ENCODE data around the gene ARHGAP4. TPM values are rescaled to one million over a fixed set of nuclear protein-coding genes. Genes with fewer than 3 reads are reported as not detected.

Gene ARHGAP4
- total and polyA plus RNA-seq, 10 of the 15 experiments (the other 5 are each of a cell fraction or from before 2014, with no cell fraction given), result 0.71 to 120 (median 44.3) TPM

DNA sequence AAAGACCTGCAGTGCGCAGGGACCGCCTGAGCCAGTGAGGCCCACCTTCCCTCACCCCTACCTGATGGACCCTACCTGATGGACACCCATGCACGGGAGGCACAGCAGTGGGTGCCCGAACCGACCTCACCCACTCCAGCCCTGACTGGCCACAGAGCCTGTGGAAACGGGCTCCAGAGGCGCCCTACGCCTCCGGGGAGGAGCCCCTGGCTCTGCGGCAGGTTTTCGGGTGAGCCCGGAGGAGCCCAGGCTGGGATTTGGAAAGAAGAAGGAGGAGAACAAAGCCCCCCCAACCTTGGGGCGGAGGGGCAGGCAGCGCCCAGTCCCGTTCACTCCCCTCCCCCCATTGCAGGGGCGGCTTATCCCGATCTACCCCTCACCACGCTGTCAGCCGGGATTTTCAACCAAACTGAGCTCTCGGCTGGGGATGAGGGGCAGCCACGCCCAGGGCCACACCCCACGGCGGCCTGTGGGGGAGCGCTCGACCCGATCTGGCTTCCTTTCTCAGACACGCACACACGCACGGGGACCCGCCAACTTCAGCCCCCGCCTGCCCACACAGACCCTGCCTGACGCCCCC is 40.8 kb downstream of the ARHGAP4 start (continued):
- TF ChIP-seq SREBF1 (IDR thresholded peaks at IDR 0.05; ENCODE audit: low read length), result no peak
- no peak for TF ChIP-seq DPF2 (IDR thresholded peaks at IDR 0.05)
- TF ChIP-seq RAD51 (IDR thresholded peaks at IDR 0.05), result no peak
- no peak for TF ChIP-seq EZH2 (IDR thresholded peaks at IDR 0.05; ENCODE audit: borderline replicate concordance, control insufficient read depth, low read depth, low read length)
- no peak for TF ChIP-seq HDAC2 (IDR thresholded peaks at IDR 0.05)
- TF ChIP-seq MXI1 (IDR thresholded peaks at IDR 0.05; ENCODE audit: low read depth, low read length), result no peak
- TF ChIP-seq, protein P1, sequence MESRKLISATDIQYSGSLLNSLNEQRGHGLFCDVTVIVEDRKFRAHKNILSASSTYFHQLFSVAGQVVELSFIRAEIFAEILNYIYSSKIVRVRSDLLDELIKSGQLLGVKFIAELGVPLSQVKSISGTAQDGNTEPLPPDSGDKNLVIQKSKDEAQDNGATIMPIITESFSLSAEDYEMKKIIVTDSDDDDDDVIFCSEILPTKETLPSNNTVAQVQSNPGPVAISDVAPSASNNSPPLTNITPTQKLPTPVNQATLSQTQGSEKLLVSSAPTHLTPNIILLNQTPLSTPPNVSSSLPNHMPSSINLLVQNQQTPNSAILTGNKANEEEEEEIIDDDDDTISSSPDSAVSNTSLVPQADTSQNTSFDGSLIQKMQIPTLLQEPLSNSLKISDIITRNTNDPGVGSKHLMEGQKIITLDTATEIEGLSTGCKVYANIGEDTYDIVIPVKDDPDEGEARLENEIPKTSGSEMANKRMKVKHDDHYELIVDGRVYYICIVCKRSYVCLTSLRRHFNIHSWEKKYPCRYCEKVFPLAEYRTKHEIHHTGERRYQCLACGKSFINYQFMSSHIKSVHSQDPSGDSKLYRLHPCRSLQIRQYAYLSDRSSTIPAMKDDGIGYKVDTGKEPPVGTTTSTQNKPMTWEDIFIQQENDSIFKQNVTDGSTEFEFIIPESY (IDR thresholded peaks at IDR 0.05), result no peak
- no peak for TF ChIP-seq PAX5 (IDR thresholded peaks at IDR 0.05; ENCODE audit: borderline replicate concordance, low read depth, low read length)
- TF ChIP-seq STAT3 (IDR thresholded peaks at IDR 0.05; ENCODE audit: low read depth, low read length), result no peak
- no peak for TF ChIP-seq TARDBP (IDR thresholded peaks at IDR 0.05; ENCODE audit: borderline replicate concordance)

DNA sequence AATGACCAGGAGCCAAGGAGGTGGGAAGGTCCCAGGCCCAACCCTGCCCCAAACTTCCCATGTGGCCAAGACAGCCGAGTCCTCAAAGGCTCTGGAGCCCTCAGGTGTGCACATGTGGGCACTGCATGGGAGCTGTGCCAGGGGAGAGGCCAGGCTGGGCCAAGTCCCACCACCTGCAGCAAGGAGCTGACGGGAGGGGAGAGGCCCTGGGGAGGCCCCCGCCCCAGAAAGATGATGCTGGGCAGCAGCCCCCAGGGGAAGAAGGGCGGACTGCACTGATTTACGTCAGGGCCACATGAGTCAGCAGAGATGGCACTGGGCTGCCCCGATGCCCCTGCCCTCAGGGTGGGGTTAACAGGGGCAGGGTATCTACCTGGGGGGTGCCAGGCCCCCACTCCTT is 41.5 kb downstream of the ARHGAP4 start:
- Histone ChIP-seq H3K9me3 (replicated peaks; ENCODE audit: control insufficient read depth, insufficient read depth, low read length) (no peaks in the 10 kb centered on the region), H3K79me2 (ENCODE audit: control insufficient read depth, insufficient read depth, low read length) (no peaks in the 10 kb centered on the region), H3K27me3 (replicated peaks in 1 of 2; ENCODE audit: control insufficient read depth in 2 of 2, insufficient read depth in 2 of 2, low read length in 1 of 2) (peaks cover 0 to 2% of the 10 kb centered on the region in 2 experiments; a peak in 3 of 4 replicates), H3K36me3 (ENCODE audit: control insufficient read depth in 2 of 2, insufficient read depth in 2 of 2, low read length in 1 of 2) (no peaks in the 10 kb centered on the region), H3K4me1 (ENCODE audit: control insufficient read depth, insufficient read depth, low read length) (no peaks in the 10 kb centered on the region; the same call in 1 of the 2 replicates), H3K4me3 (no peak overlapping the region), H3K9ac (ENCODE audit: control insufficient read depth, insufficient read depth, low read length) (no peak overlapping the region), H3K27ac (ENCODE audit: control insufficient read depth, insufficient read depth) (no peak overlapping the region), H3K4me2 (ENCODE audit: control insufficient read depth, insufficient read depth) (no peak overlapping the region), H4K20me1 (ENCODE audit: control insufficient read depth, insufficient read depth) (no peaks in the 10 kb centered on the region), H2AFZ (ENCODE audit: control insufficient read depth, low read depth, low read length) (no peak overlapping the region)
- in situ Hi-C loops (cut with MboI), result no loop called here
- intact Hi-C loops (cut with micrococcal nuclease; ENCODE audit: unreplicated experiment), result no loop called here
- ATAC-seq (peak; percentile 48), FAIRE-seq (no peak), DNase-seq (ENCODE audit: low read depth, low spot score) (no peak)
- ChIA-PET POLR2A (no interaction called here), RAD21 (ENCODE audit: unreplicated experiment) (no interaction called here), CTCF (no interaction called here), SMC1A (ENCODE audit: uncharacterized antibody, unreplicated experiment) (no interaction called here)
- BruUV-seq (replicated peaks), result no TSS peak
- no peak for TF ChIP-seq EED (IDR thresholded peaks at IDR 0.05; ENCODE audit: low read depth)
- TF ChIP-seq, protein P2, sequence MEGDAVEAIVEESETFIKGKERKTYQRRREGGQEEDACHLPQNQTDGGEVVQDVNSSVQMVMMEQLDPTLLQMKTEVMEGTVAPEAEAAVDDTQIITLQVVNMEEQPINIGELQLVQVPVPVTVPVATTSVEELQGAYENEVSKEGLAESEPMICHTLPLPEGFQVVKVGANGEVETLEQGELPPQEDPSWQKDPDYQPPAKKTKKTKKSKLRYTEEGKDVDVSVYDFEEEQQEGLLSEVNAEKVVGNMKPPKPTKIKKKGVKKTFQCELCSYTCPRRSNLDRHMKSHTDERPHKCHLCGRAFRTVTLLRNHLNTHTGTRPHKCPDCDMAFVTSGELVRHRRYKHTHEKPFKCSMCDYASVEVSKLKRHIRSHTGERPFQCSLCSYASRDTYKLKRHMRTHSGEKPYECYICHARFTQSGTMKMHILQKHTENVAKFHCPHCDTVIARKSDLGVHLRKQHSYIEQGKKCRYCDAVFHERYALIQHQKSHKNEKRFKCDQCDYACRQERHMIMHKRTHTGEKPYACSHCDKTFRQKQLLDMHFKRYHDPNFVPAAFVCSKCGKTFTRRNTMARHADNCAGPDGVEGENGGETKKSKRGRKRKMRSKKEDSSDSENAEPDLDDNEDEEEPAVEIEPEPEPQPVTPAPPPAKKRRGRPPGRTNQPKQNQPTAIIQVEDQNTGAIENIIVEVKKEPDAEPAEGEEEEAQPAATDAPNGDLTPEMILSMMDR (IDR thresholded peaks at IDR 0.05 in 2 of 3, conservative IDR thresholded peaks at IDR 0.05 in 1 of 3; ENCODE audit: control insufficient read depth in 2 of 3, extremely low read depth in 1 of 3, insufficient read depth in 1 of 3, low read depth in 3 of 3, low read length in 3 of 3), result peak in 2 of 3 experiments; percentile 13 to 33; a peak in 2 of 6 replicates
- peak; percentile 37; the same call in 1 of the 2 replicates for TF ChIP-seq RAD21 (IDR thresholded peaks at IDR 0.05; ENCODE audit: insufficient read depth, low read depth, low read length)
- no peak for TF ChIP-seq NFYB (IDR thresholded peaks at IDR 0.05; ENCODE audit: insufficient read depth, low read depth, low read length)
- 14% methylated on average over 6 of the region's 6 CpGs for WGBS (ENCODE audit: insufficient coverage, insufficient replicate concordance, low lambda C conversion rate, missing lambda C conversion rate)

All from GM12878 (cell line).